CD4-positive, alpha-beta T cell (primary cell): ENCODE data around the gene RIC8B. TPM values are rescaled to one million over a fixed set of nuclear protein-coding genes. Genes with fewer than 3 reads are reported as not detected.

ENCODE experiments used
- ATAC-seq: fragments of 200-7000 bp; cut with Tn5 transposase; one replicate; pipeline ENCODE4 v1.10.0; 2022; ENCODE audit warnings: mild to moderate bottlenecking; ENCODE audit not compliant: poor library complexity
- CTCF ChIA-PET: fragments of 350-600 bp; sonication (Branson Sonifier 250); formaldehyde crosslinking; loops from one replicate; lab custom pipeline; 2021; ENCODE audit warnings: antibody characterized with exemption, inconsistent platforms; lab: Charles Lee
- POLR2A ChIA-PET: fragments of 350-600 bp; sonication (Branson Sonifier 250); formaldehyde crosslinking; loops from one replicate; lab custom pipeline; 2021; ENCODE audit warnings: antibody characterized with exemption, inconsistent platforms; lab: Charles Lee
- DNase-seq, 14 experiments: peaks; one replicate each; pipeline ENCODE4 v3.0.0-alpha.2; 2013 to 2020; ENCODE audit warnings: mixed read lengths in 2 of 14
- H3K27ac ChIP-seq, 2 donors: one replicate each; pipeline versions ENCODE4 v1.5.1 to v1.7.0; 2013; ENCODE audit warnings: low read length in 2 of 2, low read depth in 1 of 2, mild to moderate bottlenecking in 1 of 2
- H3K27me3 ChIP-seq, 2 experiments: 1 replicate in 1 of 2; 2 replicates in 1 of 2; pipeline versions ENCODE4 v1.6.1 to v1.7.0; 2013; ENCODE audit warnings: low read length in 2 of 2, control low read depth in 1 of 2, mild to moderate bottlenecking in 1 of 2, moderate library complexity in 1 of 2; ENCODE audit not compliant: insufficient read depth in 2 of 2, control insufficient read depth in 1 of 2
- H3K36me3 ChIP-seq: one replicate; pipeline ENCODE4 v1.6.1; 2013; ENCODE audit warnings: low read length, control low read depth; ENCODE audit not compliant: insufficient read depth
- H3K4me1 ChIP-seq: one replicate; pipeline ENCODE4 v1.6.1; 2013; ENCODE audit warnings: low read length, control low read depth; ENCODE audit not compliant: insufficient read depth
- H3K4me3 ChIP-seq: one replicate; pipeline ENCODE4 v1.5.1; 2013; ENCODE audit warnings: mild to moderate bottlenecking, low read length, moderate library complexity
- H3K9me3 ChIP-seq, 2 experiments: 1 replicate in 1 of 2; 2 replicates in 1 of 2; pipeline versions ENCODE4 v1.6.1 to v1.7.0; 2013; ENCODE audit warnings: low read length in 2 of 2, mild to moderate bottlenecking in 2 of 2, control low read depth in 1 of 2, moderate library complexity in 1 of 2; ENCODE audit not compliant: control insufficient read depth in 1 of 2, insufficient read depth in 1 of 2
- H3K27ac Mint-ChIP-seq: one replicate; pipeline ENCODE4 v1.8.0; 2020; ENCODE audit warnings: mixed read lengths
- H3K27me3 Mint-ChIP-seq: one replicate; pipeline ENCODE4 v1.8.0; 2021; ENCODE audit warnings: mixed read lengths
- H3K36me3 Mint-ChIP-seq: one replicate; pipeline ENCODE4 v1.8.0; 2021; ENCODE audit warnings: low read depth, mixed read lengths
- H3K4me1 Mint-ChIP-seq: one replicate; pipeline ENCODE4 v1.8.0; 2021; ENCODE audit warnings: low read depth, mixed read lengths
- H3K4me3 Mint-ChIP-seq: one replicate; pipeline ENCODE4 v1.8.0; 2020; ENCODE audit warnings: mild to moderate bottlenecking, mixed read lengths
- H3K9me3 Mint-ChIP-seq: one replicate; pipeline ENCODE4 v1.8.0; 2020; ENCODE audit warnings: mixed read lengths
- CTCF ChIP-seq: fragments of 200-600 bp; IDR thresholded peaks from one replicate; pipeline ENCODE4 v1.8.0; 2022; ENCODE audit warnings: antibody characterized with exemption, mild to moderate bottlenecking
- intact Hi-C, 2 experiments: fragments of 100-400 bp; cut with DNase I in 1 of 2; cut with micrococcal nuclease in 1 of 2; formaldehyde crosslinking; loops; one replicate each; pipeline versions ENCODE4 v1.15.1 to v1.9.0; 2023 to 2025; cut with DNase I, micrococcal nuclease
- total RNA-seq, 174 experiments: library from RNA in 2 of 174; stranded (reverse) in 2 of 174; gene quantifications; one replicate each; pipeline ENCODE4 v1.2.3 and lab custom pipeline; 2021 to 2026

The RIC8B gene
- total RNA-seq, 2 experiments from 2014 or later = 5.5 to 9.0 TPM

GRCh38 chr12:106757623-106758348 lies 16.7 kb upstream of the RIC8B start:
- DNase-seq = no peak
- H3K9me3 ChIP-seq = no peaks in the 10 kb centered on the region
- H3K27me3 Mint-ChIP-seq = no peaks in the 10 kb centered on the region
- POLR2A ChIA-PET = interaction anchor here (0.7 to 1.9 kb wide), 2 partner anchors 10 kb away, joined by 3 to 6 read pairs; no protein-coding TSS in a partner anchor
- H3K27ac Mint-ChIP-seq = no peak overlapping the region
- H3K9me3 Mint-ChIP-seq = no peaks in the 10 kb centered on the region
- H3K27me3 ChIP-seq = no peaks in the 10 kb centered on the region
- H3K36me3 Mint-ChIP-seq = no peaks in the 10 kb centered on the region
- intact Hi-C loops = no loop called here
- H3K4me3 Mint-ChIP-seq = no peak overlapping the region
- H3K4me1 ChIP-seq = peaks cover 35% of the 10 kb centered on the region
- no peaks in the 10 kb centered on the region for H3K36me3 ChIP-seq
- H3K4me1 Mint-ChIP-seq = peaks cover 55% of the 10 kb centered on the region
- CTCF ChIA-PET = no interaction called here
- no peak overlapping the region for H3K27ac ChIP-seq
- no peak for TF ChIP-seq CTCF
- ATAC-seq = no peak
- H3K4me3 ChIP-seq = no peak overlapping the region

- TF ChIP-seq CTCF = no peak
- Histone ChIP-seq H3K27ac (no peak overlapping the region), H3K4me3 (no peak overlapping the region), H3K36me3 (no peaks in the 10 kb centered on the region), H3K4me1 (peaks cover 28% of the 10 kb centered on the region), H3K27me3 (no peaks in the 10 kb centered on the region), H3K9me3 (no peaks in the 10 kb centered on the region)
- Mint-ChIP-seq H3K27me3 (no peaks in the 10 kb centered on the region), H3K9me3 (no peaks in the 10 kb centered on the region), H3K27ac (peak overlapping the region; percentile 12), H3K36me3 (no peaks in the 10 kb centered on the region), H3K4me1 (peaks cover 47% of the 10 kb centered on the region), H3K4me3 (no peak overlapping the region)
- intact Hi-C loops = no loop called here
- ATAC-seq (no peak), DNase-seq (no peak)
- CTCF ChIA-PET = no interaction called here
- POLR2A ChIA-PET = interaction anchor here (0.7 kb wide), 1 partner anchor 9 kb away, joined by 3 read pairs; no protein-coding TSS in a partner anchor
Measured at GRCh38 chr12:106758349-106759110, 16.0 kb upstream of the RIC8B start.

GRCh38 chr12:106759526-106760183 lies 14.8 kb upstream of the RIC8B start:
- intact Hi-C loops = loop anchor here in 1 of 2 experiments (1.0 kb wide), 1 partner anchor 15 kb away; the partner anchor contains the start of gene RIC8B
- Histone ChIP-seq H3K4me1 (peaks cover 17% of the 10 kb centered on the region), H3K27ac (peak overlapping the region; percentile 32 to 64), H3K9me3 (no peaks in the 10 kb centered on the region), H3K4me3 (peak overlapping the region; percentile 26), H3K36me3 (no peaks in the 10 kb centered on the region), H3K27me3 (no peaks in the 10 kb centered on the region)
- ChIA-PET CTCF (no interaction called here), POLR2A (interaction anchor here (1.0 to 1.5 kb wide), 2 partner anchors 12 to 16 kb away, joined by 4 to 14 read pairs; no protein-coding TSS in a partner anchor)
- Mint-ChIP-seq H3K4me1 (peaks cover 36% of the 10 kb centered on the region), H3K36me3 (no peaks in the 10 kb centered on the region), H3K27ac (peak overlapping the region; percentile 83), H3K9me3 (no peaks in the 10 kb centered on the region), H3K4me3 (peak overlapping the region; percentile 73), H3K27me3 (no peaks in the 10 kb centered on the region)
- TF ChIP-seq CTCF = no peak
- DNase-seq (no peak), ATAC-seq (no peak)
